ENCODE measurements around the gene MED15. TPM values are rescaled to one million over a fixed set of nuclear protein-coding genes. Genes with fewer than 3 reads are reported as not detected.

The MED15 gene
- total and polyA plus RNA-seq, 2 of the 8 experiments (the other 6 are each of a cell fraction or from before 2014, with no cell fraction given): 28.3 to 57.1 TPM

GRCh38 chr22:20591660-20592310 lies 84.4 kb downstream of the MED15 start:
- no peak overlapping the region for H3K9ac ChIP-seq (replicated peaks in 1 of 4; ENCODE audit: extremely low read depth in 1 of 4, low read depth in 3 of 4, low read length in 3 of 4)
- H3K79me1 ChIP-seq (ENCODE audit: low read depth, low read length): no peaks in the 10 kb centered on the region
- no peak overlapping the region for H3K14ac ChIP-seq (ENCODE audit: insufficient read length)
- no peak overlapping the region for H3K4me3 ChIP-seq (ENCODE audit: extremely low read depth in 1 of 4, insufficient read depth in 2 of 4, low read depth in 3 of 4, low read length in 4 of 4)
- H2BK5ac ChIP-seq (ENCODE audit: low read depth, low read length): peak overlapping the region; percentile 60; the same call in 1 of the 2 replicates
- H3K18ac ChIP-seq (ENCODE audit: extremely low read depth, low read length): peak overlapping the region; percentile 90
- H3K79me2 ChIP-seq (ENCODE audit: control insufficient read depth in 1 of 2, insufficient read depth in 2 of 2, low read length in 2 of 2): no peaks in the 10 kb centered on the region
- no peak overlapping the region for H3K27ac ChIP-seq (ENCODE audit: low read depth, low read length)
- no peak for FAIRE-seq
- H2BK20ac ChIP-seq (ENCODE audit: low read length): peak overlapping the region; percentile 72; the same call in 1 of the 2 replicates
- H4K20me1 ChIP-seq (replicated peaks in 1 of 2; ENCODE audit: control insufficient read depth in 1 of 2, insufficient read depth in 2 of 2, low read length in 2 of 2): no peaks in the 10 kb centered on the region
- peaks cover 0 to 6% (median 4%) of the 10 kb centered on the region in 4 experiments; a peak in 4 of 7 replicates for H3K4me1 ChIP-seq (replicated peaks in 1 of 4; ENCODE audit: control insufficient read depth in 3 of 4, insufficient read depth in 4 of 4, low read length in 3 of 4)
- H4K91ac ChIP-seq (replicated peaks; ENCODE audit: insufficient read length, low read length): peak overlapping the region; percentile 2
- H4K5ac ChIP-seq (ENCODE audit: insufficient read length, low read depth, low read length): no peak overlapping the region
- peak overlapping the region; percentile 90; the same call in 1 of the 2 replicates for H2BK12ac ChIP-seq (ENCODE audit: low read depth, low read length)
- peak; percentile 23 to 79 for DNase-seq (ENCODE audit: low read depth in 1 of 2, low spot score in 2 of 2)
- ChIA-PET POLR2A (ENCODE audit: partially characterized antibody) (no interaction called here), CTCF (ENCODE audit: partially characterized antibody) (interaction anchor here (0.6 to 26.7 kb wide), 8 partner anchors 8 to 69 kb away, joined by 3 to 366 read pairs (median 4); no protein-coding TSS in a partner anchor)
- no peaks in the 10 kb centered on the region for H3K27me3 ChIP-seq (replicated peaks in 1 of 4; ENCODE audit: control insufficient read depth in 3 of 4, extremely low read depth in 1 of 4, insufficient read depth in 3 of 4, low read length in 3 of 4)
- H3K23ac ChIP-seq (ENCODE audit: insufficient read length): no peak overlapping the region
- WGBS, 2 experiments (ENCODE audit: extremely low coverage in 1 of 2, insufficient coverage in 1 of 2, insufficient read length in 1 of 2, insufficient replicate concordance in 2 of 2, low coverage in 1 of 2, low lambda C conversion rate in 2 of 2, missing lambda C conversion rate in 1 of 2): 66% methylated on average over 28 of the region's 28 CpGs; no CpG with 5 or more reads in 1 of the 2 experiments
- peak overlapping the region; percentile 3; the same call in 1 of the 2 replicates for H4K8ac ChIP-seq (ENCODE audit: extremely low read depth, insufficient read depth, low read length)
- H2BK120ac ChIP-seq (replicated peaks; ENCODE audit: low read depth, low read length): no peak overlapping the region
- no peaks in the 10 kb centered on the region for H3K9me3 ChIP-seq (ENCODE audit: insufficient read depth in 2 of 2, low read depth in 1 of 2, low read length in 1 of 2)
- H3K23me2 ChIP-seq (ENCODE audit: low read depth, low read length): no peaks in the 10 kb centered on the region
- peaks cover 0 to 3% (median 0%) of the 10 kb centered on the region in 4 experiments; a peak in 2 of 8 replicates for H3K36me3 ChIP-seq (ENCODE audit: control insufficient read depth in 2 of 4, insufficient read depth in 4 of 4, low read length in 3 of 4)
- H2AFZ ChIP-seq (ENCODE audit: low read length): peak overlapping the region; percentile 45; the same call in 1 of the 2 replicates
- no peak overlapping the region for H2AK5ac ChIP-seq (ENCODE audit: low read depth, low read length)
- H2BK15ac ChIP-seq (ENCODE audit: low read length): peak overlapping the region; percentile 98
- peak overlapping the region in 1 of 2 experiments; percentile 38; a peak in 2 of 4 replicates for H3K4me2 ChIP-seq (ENCODE audit: insufficient read depth in 1 of 2, low read depth in 2 of 2, low read length in 2 of 2)
- H3K56ac ChIP-seq (replicated peaks; ENCODE audit: insufficient read length, low read depth, low read length): no peak overlapping the region
- H3K4ac ChIP-seq (replicated peaks; ENCODE audit: insufficient read length, low read depth, low read length): no peak overlapping the region
- TF ChIP-seq SAP30 (IDR thresholded peaks at IDR 0.05; ENCODE audit: insufficient read depth, insufficient replicate concordance, low read length) (no peak), ZNF274 (IDR thresholded peaks at IDR 0.05; ENCODE audit: borderline replicate concordance, extremely low read depth, low read length) (no peak), RNF2 (IDR thresholded peaks at IDR 0.05; ENCODE audit: borderline replicate concordance, low read depth, low read length, missing control alignments, poor library complexity, severe bottlenecking) (no peak), HDAC6 (IDR thresholded peaks at IDR 0.05; ENCODE audit: low read depth, low read length) (no peak), KDM5A (IDR thresholded peaks at IDR 0.05; ENCODE audit: low read length) (no peak), FOSL1 (IDR thresholded peaks at IDR 0.05; ENCODE audit: insufficient read depth, low read depth, low read length) (no peak), YY1 (IDR thresholded peaks at IDR 0.05; ENCODE audit: low read depth, low read length) (no peak), BCL11A (IDR thresholded peaks at IDR 0.05; ENCODE audit: low read depth in 2 of 2, low read length in 2 of 2) (no peak), SIX5 (IDR thresholded peaks at IDR 0.05; ENCODE audit: low read depth, low read length) (no peak), ATF2 (IDR thresholded peaks at IDR 0.05; ENCODE audit: low read length) (no peak)

All from H1 (cell line).